ENCODE measurements around the gene USP32. TPM values are rescaled to one million over a fixed set of nuclear protein-coding genes. Genes with fewer than 3 reads are reported as not detected.
"Not testable (repeated sequence)": the region's sequence is repeated elsewhere in the genome, so short reads cannot be mapped to it uniquely, and the experiment has no call there.

USP32 gene
- total RNA-seq, 1 donor from 2014 or later = 30.9 TPM

GRCh38 chr17:60318830-60319229, 73.1 kb downstream of the USP32 start:
- intact Hi-C loops (cut with DNase I) = no loop called here
- DNase-seq (no peak), ATAC-seq (ENCODE audit: poor library complexity) (no peak)

- DNase-seq (no peak), ATAC-seq (ENCODE audit: poor library complexity) (no peak)
- intact Hi-C loops (cut with DNase I) = no loop called here
Measured at GRCh38 chr17:60318326-60318725, 73.6 kb downstream of the USP32 start.

- intact Hi-C loops (cut with DNase I) = no loop called here
- no peak for DNase-seq
Measured at GRCh38 chr17:60315650-60316049, 76.3 kb downstream of the USP32 start.

GRCh38 chr17:60314900-60315299, 77.0 kb downstream of the USP32 start:
- ATAC-seq (ENCODE audit: poor library complexity); intact Hi-C loops (cut with DNase I); DNase-seq: not testable (repeated sequence)

More at GRCh38 chr17:60315650-60316049, 76.3 kb downstream of the USP32 start:
- ATAC-seq (ENCODE audit: poor library complexity) = no peak

GRCh38 chr17:60314423-60314822, 77.5 kb downstream of the USP32 start:
- intact Hi-C loops (cut with DNase I) = no loop called here
- no peak for DNase-seq
- ATAC-seq (ENCODE audit: poor library complexity) = no peak

GRCh38 chr17:60311936-60312335, 80.0 kb downstream of the USP32 start:
- ATAC-seq (ENCODE audit: poor library complexity) (no peak), DNase-seq (no peak)
- intact Hi-C loops (cut with DNase I) = no loop called here

- ATAC-seq (ENCODE audit: poor library complexity) (no peak), DNase-seq (no peak)
- intact Hi-C loops (cut with DNase I) = no loop called here
Measured at GRCh38 chr17:60311186-60311585, 80.7 kb downstream of the USP32 start.

GRCh38 chr17:60305141-60305540, 86.8 kb downstream of the USP32 start:
- intact Hi-C loops (cut with DNase I) = no loop called here
- ATAC-seq (ENCODE audit: poor library complexity) (peak; percentile 49), DNase-seq (no peak)

- no peak for ATAC-seq (ENCODE audit: poor library complexity)
- no peak for DNase-seq
- intact Hi-C loops (cut with DNase I) = no loop called here
Measured at GRCh38 chr17:60304502-60304901, 87.4 kb downstream of the USP32 start.

- ATAC-seq (ENCODE audit: poor library complexity) (no peak), DNase-seq (no peak)
- intact Hi-C loops (cut with DNase I) = no loop called here
Measured at GRCh38 chr17:60303406-60304099, 88.4 kb downstream of the USP32 start.

GRCh38 chr17:60301649-60302048, 90.3 kb downstream of the USP32 start:
- DNase-seq = no peak
- ATAC-seq (ENCODE audit: poor library complexity) = no peak
- intact Hi-C loops (cut with DNase I) = no loop called here

- intact Hi-C loops (cut with DNase I) = no loop called here
- DNase-seq (no peak), ATAC-seq (ENCODE audit: poor library complexity) (no peak)
Measured at GRCh38 chr17:60300949-60301348, 91.0 kb downstream of the USP32 start.

GRCh38 chr17:60300011-60300410, 91.9 kb downstream of the USP32 start:
- no peak for DNase-seq
- intact Hi-C loops (cut with DNase I) = no loop called here
- ATAC-seq (ENCODE audit: poor library complexity) = no peak

- DNase-seq (no peak), ATAC-seq (ENCODE audit: poor library complexity) (no peak)
- intact Hi-C loops (cut with DNase I) = no loop called here
Measured at GRCh38 chr17:60297760-60298401, 94.1 kb downstream of the USP32 start.

- intact Hi-C loops (cut with DNase I) = no loop called here
- DNase-seq (no peak), ATAC-seq (ENCODE audit: poor library complexity) (no peak)
Measured at GRCh38 chr17:60296177-60296576, 95.8 kb downstream of the USP32 start.

- DNase-seq = no peak
- intact Hi-C loops (cut with DNase I) = no loop called here
- ATAC-seq (ENCODE audit: poor library complexity) = no peak
Measured at GRCh38 chr17:60293580-60294335, 98.2 kb downstream of the USP32 start.

- intact Hi-C loops (cut with DNase I) = no loop called here
- ATAC-seq (ENCODE audit: poor library complexity) (no peak), DNase-seq (no peak)
Measured at GRCh38 chr17:60292697-60293096, 99.2 kb downstream of the USP32 start.

GRCh38 chr17:60284709-60285108, 107.2 kb downstream of the USP32 start:
- DNase-seq (no peak), ATAC-seq (ENCODE audit: poor library complexity) (no peak)
- intact Hi-C loops (cut with DNase I) = no loop called here

GRCh38 chr17:60283816-60284215, 108.1 kb downstream of the USP32 start:
- no peak for ATAC-seq (ENCODE audit: poor library complexity)
- no peak for DNase-seq
- intact Hi-C loops (cut with DNase I) = no loop called here

- no peak for DNase-seq
- no peak for ATAC-seq (ENCODE audit: poor library complexity)
- intact Hi-C loops (cut with DNase I) = no loop called here
Measured at GRCh38 chr17:60280673-60281072, 111.3 kb downstream of the USP32 start.

Measured in Right ventricle myocardium superior (tissue), 1 donor.